HG03520 (cell line): Measurements from ENCODE around the gene RAB29.
"Not testable (repeated sequence)": the region's sequence is repeated elsewhere in the genome, so short reads cannot be mapped to it uniquely, and the experiment has no call there.

Experiments used
- ATAC-seq: cut with Tn5 transposase; IDR thresholded peaks from one replicate; pipeline ENCODE4 v1.9.1; 2021; ENCODE audit warnings: mild to moderate bottlenecking, moderate library complexity; ENCODE audit not compliant: unreplicated experiment

Gene RAB29

GRCh38 chr1:205729945-205730610, 45.2 kb downstream of the RAB29 start:
- ATAC-seq: no peak

GRCh38 chr1:205726619-205727125, 48.6 kb downstream of the RAB29 start:
- ATAC-seq: no peak

- ATAC-seq: no peak
Measured at GRCh38 chr1:205725514-205725913, 49.8 kb downstream of the RAB29 start.

GRCh38 chr1:205720740-205721139, 54.5 kb downstream of the RAB29 start:
- not testable (repeated sequence) for ATAC-seq

- no peak for ATAC-seq
Measured at GRCh38 chr1:205719762-205720161, 55.5 kb downstream of the RAB29 start.

- ATAC-seq: no peak
Measured at GRCh38 chr1:205719015-205719414, 56.3 kb downstream of the RAB29 start.
